GM21367 (cell line): Measurements from ENCODE around the gene LATS1.
"Not testable (repeated sequence)": the region's sequence is repeated elsewhere in the genome, so short reads cannot be mapped to it uniquely, and the experiment has no call there.

Source experiments
- ATAC-seq: cut with Tn5 transposase; IDR thresholded peaks from one replicate; pipeline ENCODE4 v1.9.1; 2021; ENCODE audit not compliant: unreplicated experiment

LATS1 gene

GRCh38 chr6:149729824-149730223 lies 11.9 kb upstream of the LATS1 start:
- no peak for ATAC-seq

DNA sequence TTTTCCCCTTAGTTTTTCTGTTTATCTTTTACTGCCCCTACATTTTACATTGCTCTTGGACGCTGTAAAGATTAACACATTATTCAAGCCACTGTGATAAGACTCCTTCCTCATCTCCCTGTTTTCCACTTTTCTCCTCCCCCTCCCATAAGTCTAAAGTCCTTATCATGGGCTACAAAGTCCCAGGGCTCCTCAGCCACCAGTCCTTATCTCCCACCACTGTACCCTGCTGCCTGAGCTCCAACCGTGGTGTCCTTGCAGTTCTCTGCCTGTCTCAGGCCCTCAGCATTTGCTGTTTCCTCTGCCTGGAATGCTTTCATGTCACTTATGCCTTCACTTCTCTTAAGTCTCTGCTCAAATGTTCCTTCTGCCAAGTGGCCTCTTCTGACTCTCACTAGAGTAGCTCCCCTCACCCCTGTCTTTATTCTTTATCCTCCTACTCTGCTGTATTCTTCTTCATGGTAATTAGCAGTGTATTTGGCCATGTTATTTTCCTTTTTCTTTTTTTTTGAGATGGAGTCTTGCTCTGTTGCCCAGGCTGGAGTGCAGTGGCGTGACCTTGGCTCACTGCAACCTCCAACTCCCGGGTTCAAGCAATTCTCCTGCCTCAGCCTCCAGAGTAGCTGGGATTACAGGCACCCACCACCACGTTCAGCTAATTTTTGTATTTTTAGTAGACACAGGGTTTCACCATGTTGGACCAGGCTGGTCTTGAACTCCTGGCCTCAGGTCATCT lies 10.8 kb upstream of the LATS1 start:
- ATAC-seq: no peak

- ATAC-seq: no peak
Measured at GRCh38 chr6:149727793-149728498, 10.0 kb upstream of the LATS1 start.

DNA sequence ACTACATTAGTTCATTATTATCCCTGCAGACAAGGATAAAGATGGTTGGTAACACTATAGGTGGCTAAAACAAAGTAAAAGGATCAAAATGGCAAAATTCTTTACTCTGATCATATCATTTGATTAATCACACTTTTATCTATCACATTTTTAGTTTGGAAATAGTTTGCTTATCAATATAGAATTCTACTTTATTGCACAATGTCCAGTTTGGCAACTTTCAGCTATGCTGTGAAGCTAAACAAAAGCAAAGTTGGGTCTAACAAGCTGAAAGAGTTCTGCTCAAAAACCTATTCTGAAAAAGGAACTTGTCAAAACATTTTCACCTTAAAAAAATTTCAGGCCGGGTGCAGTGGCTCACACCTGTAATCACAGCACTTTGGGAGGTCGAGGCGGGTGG lies 7.9 kb upstream of the LATS1 start:
- no peak for ATAC-seq

GRCh38 chr6:149723771-149724417 lies 6.0 kb upstream of the LATS1 start:
- no peak for ATAC-seq

DNA sequence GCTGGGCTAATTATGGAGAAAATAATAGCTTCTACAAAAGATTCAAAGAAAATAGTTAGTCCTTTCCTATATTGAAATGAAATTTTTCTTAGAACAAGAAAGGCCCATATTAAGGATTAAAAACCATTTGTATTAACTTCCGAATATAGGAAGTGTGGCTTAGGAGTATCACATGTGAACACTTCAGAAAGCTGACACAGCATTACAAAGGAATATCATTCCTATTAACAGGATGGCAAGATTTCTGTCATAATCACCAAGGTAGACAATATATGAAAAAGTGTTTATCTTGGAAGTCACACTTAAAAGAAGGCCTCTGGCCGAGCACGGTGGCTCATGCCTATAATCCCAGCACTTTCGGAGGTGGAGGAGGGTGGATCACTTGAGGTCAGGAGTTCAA lies 5.4 kb upstream of the LATS1 start:
- no peak for ATAC-seq

DNA sequence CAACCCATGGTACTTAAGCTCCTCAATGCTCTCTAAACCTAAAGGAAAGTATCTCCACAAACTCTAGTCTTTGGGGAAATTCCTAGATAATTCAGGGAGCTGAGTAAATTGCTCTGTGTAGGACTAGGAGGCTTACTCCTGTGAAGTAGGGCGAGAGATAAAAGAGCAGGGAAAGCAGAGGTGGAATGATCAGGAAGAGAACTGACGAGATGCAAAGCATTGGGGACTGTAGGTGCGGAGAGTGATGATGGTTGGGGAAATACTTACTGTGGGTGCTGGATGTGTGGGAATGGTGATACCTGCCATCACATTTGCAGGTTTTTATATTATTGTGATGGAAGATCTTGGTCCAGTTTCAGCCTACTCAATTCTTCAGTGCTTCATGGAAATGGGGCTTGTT lies 1.6 kb upstream of the LATS1 start:
- ATAC-seq: no peak

- no peak for ATAC-seq
Measured at GRCh38 chr6:149717255-149717587, 680 bp downstream of the LATS1 start.

DNA sequence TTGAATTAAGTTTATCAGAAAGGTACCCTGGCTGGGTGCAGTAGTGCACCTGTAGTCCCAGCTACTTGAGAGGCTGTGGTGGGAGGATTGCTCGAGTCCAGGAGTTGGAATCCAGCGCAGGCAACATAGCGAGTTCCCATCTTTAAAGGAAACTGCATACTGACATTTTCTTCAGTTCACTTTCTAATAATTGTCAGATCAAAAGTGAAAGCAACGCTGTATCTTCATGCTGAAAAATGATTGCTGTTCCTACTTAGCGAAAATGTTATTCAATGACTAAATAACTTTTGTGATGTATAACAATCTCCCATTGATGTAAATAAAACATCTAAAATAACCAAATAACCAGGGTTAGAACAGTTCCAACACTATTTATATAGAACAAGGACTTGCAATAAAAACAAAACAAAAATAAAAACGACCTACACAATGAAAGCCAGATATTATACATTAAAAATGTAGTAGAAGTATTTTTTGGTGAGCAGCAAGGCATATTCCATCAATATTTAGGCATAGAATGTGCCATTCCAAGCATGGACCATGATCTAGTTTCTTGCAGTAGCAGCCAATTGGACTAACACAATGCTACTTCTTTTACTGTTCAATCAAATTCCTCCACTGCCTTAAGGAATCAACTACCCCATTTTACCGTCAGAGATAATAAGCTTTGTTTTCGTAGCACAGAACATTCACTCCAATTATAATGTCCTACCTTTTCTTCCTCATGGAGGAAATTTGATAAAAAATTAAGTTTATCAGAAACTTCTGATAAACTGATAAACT lies 1.5 kb downstream of the LATS1 start:
- no peak for ATAC-seq

DNA sequence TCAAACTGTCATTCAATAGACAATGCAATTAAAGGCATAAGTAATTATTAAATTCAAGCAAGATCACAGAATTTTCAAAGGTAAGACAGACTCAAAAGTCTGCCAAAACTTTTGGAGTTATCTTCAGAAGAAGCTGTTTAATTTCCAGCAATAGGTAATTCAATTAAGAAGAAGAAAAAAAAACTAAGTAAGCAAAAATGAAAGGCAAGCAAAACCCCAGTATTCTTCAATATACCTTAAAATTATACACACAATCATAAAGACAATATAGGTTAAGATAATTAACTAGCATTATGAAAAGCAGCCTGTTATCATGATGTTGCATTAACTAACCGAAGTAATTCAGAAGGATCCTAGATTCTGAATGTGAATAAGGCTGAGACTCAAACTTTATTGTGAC lies 3.5 kb downstream of the LATS1 start:
- no peak for ATAC-seq

GRCh38 chr6:149711711-149712110 lies 6.2 kb downstream of the LATS1 start:
- no peak for ATAC-seq

DNA sequence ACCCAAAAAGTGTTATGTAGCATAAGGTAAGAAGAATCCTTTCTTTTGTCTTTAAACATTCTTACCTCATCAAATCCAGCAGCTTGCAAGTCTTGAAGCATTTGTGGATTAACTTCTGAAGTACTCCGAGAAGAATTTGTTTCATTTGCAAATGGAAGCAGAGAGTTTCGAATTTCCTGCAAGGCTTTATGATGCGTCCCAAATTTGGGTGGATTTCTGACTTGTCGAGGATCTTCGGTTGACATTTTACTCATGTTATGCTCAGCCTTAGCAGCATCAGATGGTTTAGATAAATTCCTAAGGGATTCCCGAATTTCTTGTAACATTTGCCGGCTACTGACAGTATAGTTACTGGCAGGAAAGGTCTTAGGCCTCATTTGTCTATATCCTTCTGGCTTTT lies 16.2 kb downstream of the LATS1 start:
- no peak for ATAC-seq

- ATAC-seq: no peak
Measured at GRCh38 chr6:149699150-149699549, 18.8 kb downstream of the LATS1 start.

- no peak for ATAC-seq
Measured at GRCh38 chr6:149698175-149698574, 19.7 kb downstream of the LATS1 start.

- no peak for ATAC-seq
Measured at GRCh38 chr6:149696901-149697300, 21.0 kb downstream of the LATS1 start.

- no peak for ATAC-seq
Measured at GRCh38 chr6:149694921-149695320, 23.0 kb downstream of the LATS1 start.

DNA sequence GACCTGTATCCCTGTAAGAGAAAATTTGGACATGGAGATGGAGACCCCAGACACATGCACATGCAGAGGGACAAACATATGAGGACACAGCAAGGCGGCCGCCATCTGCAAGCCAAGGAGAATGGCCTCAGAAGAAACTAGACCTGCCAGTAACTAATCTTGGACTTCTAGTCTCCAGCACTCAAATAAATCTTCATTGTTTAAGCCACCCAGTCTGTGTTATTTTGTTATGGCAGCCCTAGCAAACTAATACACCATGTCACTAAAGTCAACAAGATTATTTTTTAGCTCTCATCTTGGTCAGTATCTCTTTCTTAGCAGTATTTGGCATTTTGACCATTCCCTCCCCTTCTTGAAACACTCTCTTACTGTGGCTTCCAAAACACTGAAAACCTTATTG lies 26.7 kb downstream of the LATS1 start:
- ATAC-seq: no peak

DNA sequence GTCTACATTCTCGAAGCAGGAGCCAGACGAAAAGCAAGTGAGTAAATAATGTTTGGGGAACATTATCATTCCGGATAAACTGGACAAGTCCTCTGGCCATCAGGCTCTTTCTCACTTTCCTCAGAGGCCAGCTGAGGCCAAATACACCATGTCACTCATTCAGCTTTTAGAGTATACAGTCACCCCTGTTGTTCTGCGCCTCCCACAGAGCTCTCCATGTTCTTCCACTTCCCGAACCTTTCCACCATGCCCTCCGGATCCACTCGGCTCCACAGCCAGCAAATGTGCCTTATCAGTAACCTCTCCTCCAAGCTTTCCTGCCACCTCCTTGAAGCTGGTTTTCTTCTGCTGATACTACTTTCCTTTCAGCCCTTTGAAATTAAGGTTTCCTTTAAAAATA lies 31.7 kb downstream of the LATS1 start:
- no peak for ATAC-seq

- ATAC-seq: no peak
Measured at GRCh38 chr6:149683256-149683859, 34.5 kb downstream of the LATS1 start.

- not testable (repeated sequence) for ATAC-seq
Measured at GRCh38 chr6:149681845-149682244, 36.1 kb downstream of the LATS1 start.

DNA sequence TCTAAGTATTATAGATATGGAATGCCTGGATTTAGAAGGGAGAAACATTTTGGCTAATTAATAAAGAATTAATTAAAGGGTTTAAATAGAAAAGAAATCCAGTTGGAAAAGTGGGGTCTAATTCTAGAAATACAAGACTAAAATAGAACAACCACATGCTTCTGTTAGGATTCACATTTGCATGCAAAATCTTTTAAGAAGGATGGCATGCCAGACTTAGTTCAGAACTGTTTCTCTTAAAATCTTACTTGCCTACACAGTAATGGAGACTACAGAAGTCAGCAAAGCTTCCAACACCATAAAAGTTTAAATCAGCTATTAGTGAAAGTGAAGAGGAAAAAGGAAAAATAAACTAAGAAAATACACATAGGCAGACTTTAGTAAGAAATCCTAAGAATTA lies 36.7 kb downstream of the LATS1 start:
- no peak for ATAC-seq
